GM21576 (cell line): ENCODE data around the gene TMEM203.
"Not testable (repeated sequence)": the region's sequence is repeated elsewhere in the genome, so short reads cannot be mapped to it uniquely, and the experiment has no call there.

ENCODE experiments used
- ATAC-seq: cut with Tn5 transposase; IDR thresholded peaks from one replicate; pipeline ENCODE4 v1.9.1; 2021; ENCODE audit warnings: mild to moderate bottlenecking, moderate library complexity; ENCODE audit not compliant: unreplicated experiment

The TMEM203 gene

GRCh38 chr9:137242269-137243203 is 37.1 kb upstream of the TMEM203 start:
- no peak for ATAC-seq

- ATAC-seq = peak; percentile 9
These were observed 36.2 kb upstream of the TMEM203 start for GRCh38 chr9:137241490-137242268.

GRCh38 chr9:137240841-137241489 is 35.5 kb upstream of the TMEM203 start, which contains the start of gene TUBB4B:
Gene TUBB4B (plus strand): TSS chr9:137241287. CDS start chr9:137241361, 74 bp downstream.
- peak; percentile 76 for ATAC-seq

- peak; percentile 17 for ATAC-seq
These were observed 34.9 kb upstream of the TMEM203 start for GRCh38 chr9:137240318-137240840.

- ATAC-seq = not testable (repeated sequence)
These were observed 34.2 kb upstream of the TMEM203 start for GRCh38 chr9:137239541-137240200.

GRCh38 chr9:137237759-137238726 is 32.6 kb upstream of the TMEM203 start:
- ATAC-seq = no peak

GRCh38 chr9:137236936-137237421 is 31.5 kb upstream of the TMEM203 start:
- ATAC-seq = no peak

- peak; percentile 24 for ATAC-seq
These were observed 30.9 kb upstream of the TMEM203 start for GRCh38 chr9:137236238-137236935.

GRCh38 chr9:137235424-137236237 is 30.2 kb upstream of the TMEM203 start:
- ATAC-seq = no peak

- no peak for ATAC-seq
These were observed 29.4 kb upstream of the TMEM203 start for GRCh38 chr9:137234758-137235423.

GRCh38 chr9:137234055-137234697 is 28.7 kb upstream of the TMEM203 start:
- ATAC-seq = no peak

GRCh38 chr9:137233143-137233980 is 27.9 kb upstream of the TMEM203 start:
- no peak for ATAC-seq

- no peak for ATAC-seq
These were observed 27.1 kb upstream of the TMEM203 start for GRCh38 chr9:137232510-137232909.

GRCh38 chr9:137232101-137232500 is 26.7 kb upstream of the TMEM203 start:
- ATAC-seq = no peak

- ATAC-seq = no peak
These were observed 26.1 kb upstream of the TMEM203 start for GRCh38 chr9:137231372-137232039.
